ENCODE results near the gene ADAR. TPM values are rescaled to one million over a fixed set of nuclear protein-coding genes. Genes with fewer than 3 reads are reported as not detected.

The ADAR gene
- total RNA-seq, 1 donor from 2014 or later: 275 TPM

- Mint-ChIP-seq H3K27me3 (ENCODE audit: low read depth, unreplicated experiment) (no peaks in the 10 kb centered on the region), H3K4me3 (ENCODE audit: unreplicated experiment) (no peak overlapping the region), H3K9me3 (ENCODE audit: unreplicated experiment) (no peaks in the 10 kb centered on the region), H3K27ac (ENCODE audit: unreplicated experiment) (no peak overlapping the region), H3K4me1 (ENCODE audit: low read depth, unreplicated experiment) (peaks cover 32% of the 10 kb centered on the region), H3K36me3 (ENCODE audit: low read depth, unreplicated experiment) (peaks cover 51% of the 10 kb centered on the region)
- peaks cover 48% of the 10 kb centered on the region for H3K36me3 ChIP-seq (ENCODE audit: insufficient read depth, low read length)
- no peak overlapping the region for H3K4me2 ChIP-seq (ENCODE audit: low read length)
- no peak for DNase-seq (ENCODE audit: low read depth)
- H3K4me1 ChIP-seq (ENCODE audit: insufficient read depth, low read length): no peaks in the 10 kb centered on the region
- TF ChIP-seq, protein P1, sequence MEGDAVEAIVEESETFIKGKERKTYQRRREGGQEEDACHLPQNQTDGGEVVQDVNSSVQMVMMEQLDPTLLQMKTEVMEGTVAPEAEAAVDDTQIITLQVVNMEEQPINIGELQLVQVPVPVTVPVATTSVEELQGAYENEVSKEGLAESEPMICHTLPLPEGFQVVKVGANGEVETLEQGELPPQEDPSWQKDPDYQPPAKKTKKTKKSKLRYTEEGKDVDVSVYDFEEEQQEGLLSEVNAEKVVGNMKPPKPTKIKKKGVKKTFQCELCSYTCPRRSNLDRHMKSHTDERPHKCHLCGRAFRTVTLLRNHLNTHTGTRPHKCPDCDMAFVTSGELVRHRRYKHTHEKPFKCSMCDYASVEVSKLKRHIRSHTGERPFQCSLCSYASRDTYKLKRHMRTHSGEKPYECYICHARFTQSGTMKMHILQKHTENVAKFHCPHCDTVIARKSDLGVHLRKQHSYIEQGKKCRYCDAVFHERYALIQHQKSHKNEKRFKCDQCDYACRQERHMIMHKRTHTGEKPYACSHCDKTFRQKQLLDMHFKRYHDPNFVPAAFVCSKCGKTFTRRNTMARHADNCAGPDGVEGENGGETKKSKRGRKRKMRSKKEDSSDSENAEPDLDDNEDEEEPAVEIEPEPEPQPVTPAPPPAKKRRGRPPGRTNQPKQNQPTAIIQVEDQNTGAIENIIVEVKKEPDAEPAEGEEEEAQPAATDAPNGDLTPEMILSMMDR (IDR thresholded peaks at IDR 0.05; ENCODE audit: insufficient read depth, low read depth, low read length): no peak
- TF ChIP-seq EZH2 (IDR thresholded peaks at IDR 0.05; ENCODE audit: insufficient read depth, low read length): no peak
- no peak for FAIRE-seq
- no peaks in the 10 kb centered on the region for H3K27me3 ChIP-seq (ENCODE audit: insufficient read depth, low read length)
- no peaks in the 10 kb centered on the region for H3K9me3 ChIP-seq (ENCODE audit: insufficient read depth, low read depth, low read length)
- peaks cover 54% of the 10 kb centered on the region for H4K20me1 ChIP-seq (ENCODE audit: insufficient read depth, low read length)
- no peaks in the 10 kb centered on the region for H3K79me2 ChIP-seq (ENCODE audit: insufficient read depth, low read length)
- H3K27ac ChIP-seq (ENCODE audit: low read depth, low read length): no peak overlapping the region
- H3K9ac ChIP-seq (ENCODE audit: low read length): no peak overlapping the region
- no peak overlapping the region for H3K4me3 ChIP-seq (ENCODE audit: insufficient read depth, low read depth, low read length)
- H2AFZ ChIP-seq (ENCODE audit: low read depth, low read length): no peak overlapping the region
These were observed 28.6 kb downstream of the ADAR start for GRCh38 chr1:154579374-154579773.

DNA sequence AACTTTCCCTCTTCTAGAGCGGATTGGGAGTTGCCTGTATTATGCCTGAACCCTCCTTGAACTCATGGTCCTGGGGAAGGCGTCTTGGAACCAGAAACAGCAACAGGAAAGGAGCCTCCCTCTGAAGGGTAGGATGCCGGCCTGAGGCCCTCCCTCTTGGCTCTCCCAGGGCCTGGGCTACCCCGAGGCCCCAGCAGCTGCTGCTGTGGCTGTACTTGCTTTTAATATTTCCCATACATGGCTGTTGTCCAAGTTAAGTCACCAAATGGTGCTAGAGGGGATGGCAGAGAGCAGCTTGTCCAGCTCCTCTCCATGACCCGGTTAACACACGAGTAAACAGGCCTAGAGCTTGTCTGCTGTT is 29.9 kb downstream of the ADAR start:
- TF ChIP-seq, protein P1 (IDR thresholded peaks at IDR 0.05; ENCODE audit: insufficient read depth, low read depth, low read length): no peak
- no peak for TF ChIP-seq EZH2 (IDR thresholded peaks at IDR 0.05; ENCODE audit: insufficient read depth, low read length)
- H3K36me3 Mint-ChIP-seq (ENCODE audit: low read depth, unreplicated experiment): peaks cover 39% of the 10 kb centered on the region
- H3K9me3 Mint-ChIP-seq (ENCODE audit: unreplicated experiment): no peaks in the 10 kb centered on the region
- no peak overlapping the region for H2AFZ ChIP-seq (ENCODE audit: low read depth, low read length)
- H3K4me2 ChIP-seq (ENCODE audit: low read length): no peak overlapping the region
- H3K4me1 ChIP-seq (ENCODE audit: insufficient read depth, low read length): no peaks in the 10 kb centered on the region
- H4K20me1 ChIP-seq (ENCODE audit: insufficient read depth, low read length): peaks cover 45% of the 10 kb centered on the region
- no peak overlapping the region for H3K4me3 ChIP-seq (ENCODE audit: insufficient read depth, low read depth, low read length)
- peaks cover 21% of the 10 kb centered on the region for H3K4me1 Mint-ChIP-seq (ENCODE audit: low read depth, unreplicated experiment)
- no peak for FAIRE-seq
- no peaks in the 10 kb centered on the region for H3K9me3 ChIP-seq (ENCODE audit: insufficient read depth, low read depth, low read length)
- no peak overlapping the region for H3K27ac Mint-ChIP-seq (ENCODE audit: unreplicated experiment)
- H3K9ac ChIP-seq (ENCODE audit: low read length): no peak overlapping the region
- DNase-seq (ENCODE audit: low read depth): no peak
- H3K27me3 ChIP-seq (ENCODE audit: insufficient read depth, low read length): peaks cover 3% of the 10 kb centered on the region
- H3K4me3 Mint-ChIP-seq (ENCODE audit: unreplicated experiment): no peak overlapping the region
- H3K36me3 ChIP-seq (ENCODE audit: insufficient read depth, low read length): peaks cover 35% of the 10 kb centered on the region
- H3K27ac ChIP-seq (ENCODE audit: low read depth, low read length): no peak overlapping the region
- no peaks in the 10 kb centered on the region for H3K27me3 Mint-ChIP-seq (ENCODE audit: low read depth, unreplicated experiment)
- H3K79me2 ChIP-seq (ENCODE audit: insufficient read depth, low read length): no peaks in the 10 kb centered on the region

DNA sequence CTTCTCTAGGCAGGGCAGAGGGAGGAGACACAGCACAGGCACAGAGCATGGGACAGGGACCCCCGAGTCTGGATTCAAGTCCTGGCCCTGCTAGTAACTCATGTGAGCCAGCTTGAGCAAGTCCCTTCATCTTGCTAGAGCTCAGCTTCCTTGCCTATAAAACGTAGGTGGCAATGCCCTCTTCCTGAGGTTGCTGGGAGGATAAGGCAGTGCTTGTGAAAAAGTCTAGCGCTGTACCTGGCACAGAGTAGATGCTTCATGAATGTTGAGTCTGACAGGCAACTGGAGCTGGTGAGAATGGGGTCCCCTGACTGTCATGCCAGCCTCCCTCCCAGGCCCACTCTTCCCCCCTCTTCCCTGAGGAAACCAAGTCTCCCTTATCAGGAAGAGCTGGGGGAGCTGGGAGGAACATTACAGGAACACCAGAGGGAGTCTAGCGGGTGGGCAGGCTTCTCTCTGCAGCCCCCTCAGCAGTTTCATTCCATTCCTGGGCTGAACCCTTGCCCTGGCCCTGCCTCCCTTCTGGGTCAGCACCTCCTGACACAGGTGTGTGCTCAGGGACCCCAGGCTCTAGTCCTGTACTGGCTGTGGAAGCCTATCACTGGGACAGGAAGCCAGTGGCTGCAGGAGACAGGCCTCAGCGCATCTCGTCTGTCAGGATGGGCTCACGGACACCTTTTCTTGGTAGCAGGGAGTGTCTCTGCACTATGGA is 30.5 kb downstream of the ADAR start:
- Histone ChIP-seq H3K9me3 (ENCODE audit: insufficient read depth, low read depth, low read length) (no peaks in the 10 kb centered on the region), H3K9ac (ENCODE audit: low read length) (no peak overlapping the region), H3K27me3 (ENCODE audit: insufficient read depth, low read length) (peaks cover 3% of the 10 kb centered on the region), H2AFZ (ENCODE audit: low read depth, low read length) (no peak overlapping the region), H4K20me1 (ENCODE audit: insufficient read depth, low read length) (peaks cover 40% of the 10 kb centered on the region), H3K27ac (ENCODE audit: low read depth, low read length) (no peak overlapping the region), H3K79me2 (ENCODE audit: insufficient read depth, low read length) (no peaks in the 10 kb centered on the region), H3K4me3 (ENCODE audit: insufficient read depth, low read depth, low read length) (no peak overlapping the region), H3K4me1 (ENCODE audit: insufficient read depth, low read length) (no peaks in the 10 kb centered on the region), H3K36me3 (ENCODE audit: insufficient read depth, low read length) (peaks cover 29% of the 10 kb centered on the region), H3K4me2 (ENCODE audit: low read length) (no peak overlapping the region)
- no peaks in the 10 kb centered on the region for H3K9me3 Mint-ChIP-seq (ENCODE audit: unreplicated experiment)
- TF ChIP-seq EZH2 (IDR thresholded peaks at IDR 0.05; ENCODE audit: insufficient read depth, low read length): no peak
- TF ChIP-seq, protein P1 (IDR thresholded peaks at IDR 0.05; ENCODE audit: insufficient read depth, low read depth, low read length): no peak
- H3K27me3 Mint-ChIP-seq (ENCODE audit: low read depth, unreplicated experiment): no peaks in the 10 kb centered on the region
- H3K36me3 Mint-ChIP-seq (ENCODE audit: low read depth, unreplicated experiment): peaks cover 39% of the 10 kb centered on the region
- H3K27ac Mint-ChIP-seq (ENCODE audit: unreplicated experiment): no peak overlapping the region
- H3K4me1 Mint-ChIP-seq (ENCODE audit: low read depth, unreplicated experiment): peaks cover 15% of the 10 kb centered on the region
- no peak overlapping the region for H3K4me3 Mint-ChIP-seq (ENCODE audit: unreplicated experiment)
- FAIRE-seq (no peak), DNase-seq (ENCODE audit: low read depth) (no peak)
